RWPE2 (cell line): ENCODE data around the gene AFAP1L2.
A peak's percentile ranks its signal among the peaks of the same experiment; 100 is the strongest.

Experiments used
- ATAC-seq: fragments of 200-7000 bp; cut with Tn5 transposase; 3 replicates; pipeline ENCODE4 v1.9.1; 2021; ENCODE audit warnings: low read depth
- DNase-seq: peaks from one replicate; pipeline ENCODE4 v3.0.0-alpha.2; 2020; ENCODE audit warnings: low spot score
- H3K27ac ChIP-seq: fragments of 450-650 bp; 2 replicates; pipeline ENCODE4 v1.5.1; 2017; ENCODE audit warnings: mild to moderate bottlenecking; ENCODE audit not compliant: poor library complexity, severe bottlenecking
- H3K27me3 ChIP-seq: fragments of 250-450 bp; sonication (Bioruptor Pico); 2 replicates; pipeline ENCODE4 v1.5.1; 2021; ENCODE audit warnings: mild to moderate bottlenecking, moderate library complexity; ENCODE audit not compliant: insufficient read depth, poor library complexity, severe bottlenecking
- H3K36me3 ChIP-seq: fragments of 250-450 bp; sonication (Bioruptor Pico); 2 replicates; pipeline ENCODE4 v1.5.1; 2020; ENCODE audit warnings: low read depth, mild to moderate bottlenecking, moderate library complexity
- H3K4me1 ChIP-seq: fragments of 250-450 bp; sonication (Bioruptor Pico); 2 replicates; pipeline ENCODE4 v1.5.1; 2021; ENCODE audit warnings: mild to moderate bottlenecking, moderate library complexity; ENCODE audit not compliant: insufficient read depth, poor library complexity, severe bottlenecking
- H3K4me3 ChIP-seq: fragments of 250-450 bp; sonication (Bioruptor Pico); 2 replicates; pipeline ENCODE4 v1.5.1; 2021; ENCODE audit warnings: mild to moderate bottlenecking, moderate library complexity; ENCODE audit not compliant: severe bottlenecking
- H3K9me3 ChIP-seq: fragments of 250-450 bp; sonication (Bioruptor Pico); 2 replicates; pipeline ENCODE4 v1.5.1; 2021; ENCODE audit warnings: mild to moderate bottlenecking, moderate library complexity; ENCODE audit not compliant: severe bottlenecking
- CTCF ChIP-seq: fragments of 450-650 bp; IDR thresholded peaks from one replicate; pipeline ENCODE4 v1.5.1; 2017; ENCODE audit warnings: mild to moderate bottlenecking, moderate library complexity; ENCODE audit not compliant: poor library complexity, severe bottlenecking

AFAP1L2 gene

GRCh38 chr10:114271075-114271778 lies 133.1 kb downstream of the AFAP1L2 start:
- ATAC-seq = peak; percentile 45

GRCh38 chr10:114266521-114266920 lies 137.8 kb downstream of the AFAP1L2 start:
- no peak for TF ChIP-seq CTCF
- H3K36me3 ChIP-seq = no peaks in the 10 kb centered on the region
- no peaks in the 10 kb centered on the region for H3K27me3 ChIP-seq
- H3K27ac ChIP-seq = peak overlapping the region; percentile 27
- H3K4me1 ChIP-seq = peaks cover 26% of the 10 kb centered on the region
- ATAC-seq = peak; percentile 89
- no peak overlapping the region for H3K4me3 ChIP-seq
- no peaks in the 10 kb centered on the region for H3K9me3 ChIP-seq
- no peak for DNase-seq

More at GRCh38 chr10:114271075-114271778, 133.1 kb downstream of the AFAP1L2 start:
- Histone ChIP-seq H3K27ac (peak overlapping the region; percentile 82), H3K36me3 (no peaks in the 10 kb centered on the region), H3K4me1 (peaks cover 25% of the 10 kb centered on the region), H3K9me3 (no peaks in the 10 kb centered on the region), H3K4me3 (no peak overlapping the region), H3K27me3 (no peaks in the 10 kb centered on the region)
- no peak for TF ChIP-seq CTCF
- peak; percentile 78 for DNase-seq

GRCh38 chr10:114265392-114266053 lies 138.8 kb downstream of the AFAP1L2 start:
- H3K27ac ChIP-seq = no peak overlapping the region
- no peaks in the 10 kb centered on the region for H3K27me3 ChIP-seq
- DNase-seq = no peak
- H3K9me3 ChIP-seq = no peaks in the 10 kb centered on the region
- no peak overlapping the region for H3K4me3 ChIP-seq
- H3K36me3 ChIP-seq = no peaks in the 10 kb centered on the region
- no peak for ATAC-seq
- no peak for TF ChIP-seq CTCF
- peaks cover 17% of the 10 kb centered on the region for H3K4me1 ChIP-seq

- no peaks in the 10 kb centered on the region for H3K27me3 ChIP-seq
- no peak for DNase-seq
- no peak overlapping the region for H3K27ac ChIP-seq
- peaks cover 17% of the 10 kb centered on the region for H3K4me1 ChIP-seq
- ATAC-seq = no peak
- no peak overlapping the region for H3K4me3 ChIP-seq
- no peaks in the 10 kb centered on the region for H3K36me3 ChIP-seq
- TF ChIP-seq CTCF = no peak
- H3K9me3 ChIP-seq = no peaks in the 10 kb centered on the region
These were observed 141.8 kb downstream of the AFAP1L2 start for GRCh38 chr10:114262496-114262895.

- no peak; the same call in 2 of the 3 replicates for ATAC-seq
- Histone ChIP-seq H3K4me3 (no peak overlapping the region), H3K27ac (no peak overlapping the region)
These were observed 143.2 kb downstream of the AFAP1L2 start for GRCh38 chr10:114261076-114261475.

More at GRCh38 chr10:114261076-114261475, 143.2 kb downstream of the AFAP1L2 start:
- H3K36me3 ChIP-seq = no peaks in the 10 kb centered on the region
- no peak for DNase-seq
- no peaks in the 10 kb centered on the region for H3K9me3 ChIP-seq
- no peak for TF ChIP-seq CTCF
- H3K4me1 ChIP-seq = peaks cover 5% of the 10 kb centered on the region
- H3K27me3 ChIP-seq = no peaks in the 10 kb centered on the region
